Kidney epithelial cell (primary cell): ENCODE results near the gene CLEC2L. TPM values are rescaled to one million over a fixed set of nuclear protein-coding genes. Genes with fewer than 3 reads are reported as not detected.

Experiments
- DNase-seq: peaks from one replicate; pipeline ENCODE4 v3.0.0-alpha.2; 2010; ENCODE audit warnings: low read depth
- H3K27me3 ChIP-seq: 2 replicates; pipeline ENCODE4 v1.6.0; 2011; ENCODE audit warnings: low read length; ENCODE audit not compliant: control insufficient read depth, insufficient read depth
- H3K36me3 ChIP-seq: 2 replicates; pipeline ENCODE4 v1.5.1; 2011; ENCODE audit warnings: low read length; ENCODE audit not compliant: control insufficient read depth, insufficient read depth
- H3K4me3 ChIP-seq: 2 replicates; pipeline ENCODE4 v1.5.1; 2011; ENCODE audit warnings: low read depth, mild to moderate bottlenecking, control low read depth, low read length
- total RNA-seq: library from RNA; depleted of rRNA; stranded (reverse); fragments of >200 nt; gene quantifications from 2 replicates; pipeline ENCODE4 v1.2.3, GENCODE V29; 2015
- TF ChIP-seq, protein P1 (sequence below): IDR thresholded peaks from 2 replicates; pipeline ENCODE4 v1.5.1; 2011; ENCODE audit warnings: mild to moderate bottlenecking, moderate library complexity, low read length, control low read depth, inconsistent platforms; ENCODE audit not compliant: insufficient read depth, poor library complexity, severe bottlenecking

CLEC2L gene
- total RNA-seq, 1 donor from 2014 or later = not detected

GRCh38 chr7:139523968-139524815 lies 707 bp downstream of the CLEC2L start:
- no peak overlapping the region for H3K4me3 ChIP-seq
- H3K36me3 ChIP-seq = no peaks in the 10 kb centered on the region
- TF ChIP-seq, protein P1, sequence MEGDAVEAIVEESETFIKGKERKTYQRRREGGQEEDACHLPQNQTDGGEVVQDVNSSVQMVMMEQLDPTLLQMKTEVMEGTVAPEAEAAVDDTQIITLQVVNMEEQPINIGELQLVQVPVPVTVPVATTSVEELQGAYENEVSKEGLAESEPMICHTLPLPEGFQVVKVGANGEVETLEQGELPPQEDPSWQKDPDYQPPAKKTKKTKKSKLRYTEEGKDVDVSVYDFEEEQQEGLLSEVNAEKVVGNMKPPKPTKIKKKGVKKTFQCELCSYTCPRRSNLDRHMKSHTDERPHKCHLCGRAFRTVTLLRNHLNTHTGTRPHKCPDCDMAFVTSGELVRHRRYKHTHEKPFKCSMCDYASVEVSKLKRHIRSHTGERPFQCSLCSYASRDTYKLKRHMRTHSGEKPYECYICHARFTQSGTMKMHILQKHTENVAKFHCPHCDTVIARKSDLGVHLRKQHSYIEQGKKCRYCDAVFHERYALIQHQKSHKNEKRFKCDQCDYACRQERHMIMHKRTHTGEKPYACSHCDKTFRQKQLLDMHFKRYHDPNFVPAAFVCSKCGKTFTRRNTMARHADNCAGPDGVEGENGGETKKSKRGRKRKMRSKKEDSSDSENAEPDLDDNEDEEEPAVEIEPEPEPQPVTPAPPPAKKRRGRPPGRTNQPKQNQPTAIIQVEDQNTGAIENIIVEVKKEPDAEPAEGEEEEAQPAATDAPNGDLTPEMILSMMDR = no peak
- no peak for DNase-seq
- H3K27me3 ChIP-seq = peaks cover 48% of the 10 kb centered on the region

DNA sequence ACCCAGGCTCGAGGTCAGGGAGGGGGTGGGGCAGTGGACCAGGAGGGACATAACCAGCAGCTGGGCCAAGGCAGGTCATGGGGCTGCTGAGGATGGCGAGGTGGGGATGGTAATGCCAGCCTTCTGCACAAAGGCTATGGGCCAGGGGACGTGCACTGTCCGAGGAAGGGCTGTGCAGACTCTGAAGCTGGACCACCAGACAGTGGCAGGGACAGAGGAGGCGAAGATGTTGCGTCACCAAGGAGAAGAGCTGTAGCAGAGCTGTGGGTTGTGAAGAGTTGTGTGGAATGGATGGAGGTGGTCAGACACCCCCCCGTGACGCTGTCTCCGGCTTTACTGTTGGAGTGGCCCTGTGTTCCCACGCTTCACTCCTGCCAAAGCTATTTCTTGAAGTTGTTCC lies 1.8 kb downstream of the CLEC2L start:
- H3K36me3 ChIP-seq = no peaks in the 10 kb centered on the region
- TF ChIP-seq, protein P1 = no peak
- peaks cover 48% of the 10 kb centered on the region for H3K27me3 ChIP-seq
- no peak for DNase-seq
- no peak overlapping the region for H3K4me3 ChIP-seq

GRCh38 chr7:139525750-139526149 lies 2.3 kb downstream of the CLEC2L start:
- no peak overlapping the region for H3K4me3 ChIP-seq
- peaks cover 48% of the 10 kb centered on the region for H3K27me3 ChIP-seq
- TF ChIP-seq, protein P1 = no peak
- no peaks in the 10 kb centered on the region for H3K36me3 ChIP-seq
- DNase-seq = no peak

- DNase-seq = peak; percentile 5
- peaks cover 41% of the 10 kb centered on the region for H3K27me3 ChIP-seq
- TF ChIP-seq, protein P1 = no peak
Measured at GRCh38 chr7:139526578-139527544, 3.4 kb downstream of the CLEC2L start.

DNA sequence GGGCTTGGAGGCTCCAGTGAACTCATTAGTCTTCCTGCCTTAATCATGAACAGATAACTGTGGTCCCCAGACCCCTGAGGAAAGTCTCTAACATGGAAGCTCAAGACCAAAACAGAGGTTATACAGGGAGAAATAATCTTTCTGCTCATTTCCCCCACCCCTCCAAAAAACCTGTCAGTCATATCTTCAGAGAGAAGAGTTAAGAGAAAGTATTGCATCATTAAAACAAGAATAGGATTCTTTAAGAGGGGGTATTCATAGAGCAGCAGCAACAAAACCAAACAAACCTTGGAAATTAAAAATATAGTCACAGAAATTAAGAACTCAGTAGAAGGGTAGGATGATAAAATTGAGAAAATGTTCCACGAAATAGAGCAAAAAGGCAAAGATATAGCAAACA lies 7.6 kb downstream of the CLEC2L start:
- no peaks in the 10 kb centered on the region for H3K36me3 ChIP-seq
- no peak overlapping the region for H3K4me3 ChIP-seq
- no peak for DNase-seq
- TF ChIP-seq, protein P1 = no peak
- peaks cover 16% of the 10 kb centered on the region for H3K27me3 ChIP-seq

More at GRCh38 chr7:139526578-139527544, 3.4 kb downstream of the CLEC2L start:
- Histone ChIP-seq H3K36me3 (no peaks in the 10 kb centered on the region), H3K4me3 (no peak overlapping the region)
